Epithelial cell of esophagus (primary cell): ENCODE measurements around the gene KCNT1.

Experiments
- DNase-seq: peaks from one replicate; pipeline ENCODE4 v3.0.0; 2010; ENCODE audit warnings: low read depth
- H3K4me3 ChIP-seq: 2 replicates; pipeline ENCODE4 v1.5.1; 2011; ENCODE audit warnings: mild to moderate bottlenecking, low read length, control low read depth
- CTCF ChIP-seq: IDR thresholded peaks from 2 replicates; pipeline ENCODE4 v1.5.1; 2011; ENCODE audit warnings: low read depth, mild to moderate bottlenecking, low read length, control low read depth, inconsistent platforms; ENCODE audit not compliant: insufficient read depth; ENCODE audit errors: missing control alignments

The KCNT1 gene

GRCh38 chr9:135780626-135781025 lies 78.6 kb downstream of the KCNT1 start:
- no peak overlapping the region for H3K4me3 ChIP-seq
- TF ChIP-seq CTCF = no peak

GRCh38 chr9:135782946-135783345 lies 81.0 kb downstream of the KCNT1 start:
- no peak for DNase-seq
- TF ChIP-seq CTCF = no peak
- H3K4me3 ChIP-seq = no peak overlapping the region

More at GRCh38 chr9:135780626-135781025, 78.6 kb downstream of the KCNT1 start:
- DNase-seq = no peak

- no peak overlapping the region for H3K4me3 ChIP-seq
- no peak for DNase-seq
- TF ChIP-seq CTCF = no peak
Measured at GRCh38 chr9:135783540-135784245, 81.7 kb downstream of the KCNT1 start.

- no peak for DNase-seq
- no peak overlapping the region for H3K4me3 ChIP-seq
- no peak for TF ChIP-seq CTCF
Measured at GRCh38 chr9:135785013-135785575, 83.1 kb downstream of the KCNT1 start.

- DNase-seq = no peak
- no peak overlapping the region for H3K4me3 ChIP-seq
- TF ChIP-seq CTCF = no peak
Measured at GRCh38 chr9:135786146-135786690, 84.2 kb downstream of the KCNT1 start.

- DNase-seq = no peak
- TF ChIP-seq CTCF = no peak
- H3K4me3 ChIP-seq = no peak overlapping the region
Measured at GRCh38 chr9:135787317-135787716, 85.3 kb downstream of the KCNT1 start.
